HepG2 (cell line): ENCODE data around the gene SLCO4A1. TPM values are rescaled to one million over a fixed set of nuclear protein-coding genes. Genes with fewer than 3 reads are reported as not detected.

Experiments used
- AGO2 ChIP-seq: fragments of 200-400 bp; formaldehyde crosslinking; optimal IDR thresholded peaks from 2 replicates; pipeline ENCODE3; 2017; ENCODE audit warnings: mild to moderate bottlenecking, low read depth, low read length, moderate library complexity
- ARHGAP35 ChIP-seq: sonication (generic); formaldehyde crosslinking; IDR thresholded peaks from 2 replicates; pipeline ENCODE4 v1.9.0; 2022; ENCODE audit warnings: mild to moderate bottlenecking, inconsistent platforms, moderate library complexity, missing genetic modification reagents, borderline replicate concordance
- FOXO1 ChIP-seq: sonication (generic); formaldehyde crosslinking; IDR thresholded peaks from 2 replicates; pipeline ENCODE4 v1.4.0; 2020; ENCODE audit warnings: missing genetic modification reagents
- HNF4A ChIP-seq: sonication (generic); formaldehyde crosslinking; IDR thresholded peaks from 2 replicates; pipeline ENCODE4 v1.4.0; 2020; ENCODE audit warnings: missing genetic modification reagents
- IKZF5 ChIP-seq: IDR thresholded peaks from 2 replicates; pipeline ENCODE4 v1.6.1; 2018; ENCODE audit warnings: missing genetic modification reagents, mild to moderate bottlenecking, missing compliant biosample characterization
- IRF1 ChIP-seq: sonication (generic); formaldehyde crosslinking; IDR thresholded peaks from 2 replicates; pipeline ENCODE4 v1.4.0; 2020; ENCODE audit warnings: low read depth, mild to moderate bottlenecking, missing genetic modification reagents
- IRX3 ChIP-seq: sonication (generic); formaldehyde crosslinking; IDR thresholded peaks from 2 replicates; pipeline ENCODE4 v1.8.1; 2023; ENCODE audit warnings: mild to moderate bottlenecking, low read depth, missing genetic modification reagents, borderline replicate concordance
- KDM4B ChIP-seq: sonication (generic); formaldehyde crosslinking; IDR thresholded peaks from 2 replicates; pipeline ENCODE4 v1.4.0; 2020; ENCODE audit warnings: missing genetic modification reagents
- KMT2A ChIP-seq: sonication (generic); formaldehyde crosslinking; IDR thresholded peaks from 2 replicates; pipeline ENCODE4 v1.4.0; 2020; ENCODE audit warnings: missing genetic modification reagents
- NAIF1 ChIP-seq: sonication (generic); formaldehyde crosslinking; IDR thresholded peaks from 2 replicates; pipeline ENCODE4 v1.5.0; 2020; ENCODE audit warnings: mild to moderate bottlenecking, missing genetic modification reagents, borderline replicate concordance
- NFE2L2 ChIP-seq: fragments of 150-350 bp; IDR thresholded peaks from 2 replicates; pipeline ENCODE4 v1.6.1; 2014; ENCODE audit warnings: low read length
- PBX2 ChIP-seq: IDR thresholded peaks from 2 replicates; pipeline ENCODE4 v1.6.1; 2016; ENCODE audit warnings: control low read depth
- RFX5 ChIP-seq: IDR thresholded peaks from 2 replicates; pipeline ENCODE4 v1.6.1; 2011; ENCODE audit warnings: low read depth, low read length, improper control_type of control experiment
- RXRB ChIP-seq: IDR thresholded peaks from 2 replicates; pipeline ENCODE4 v1.6.1; 2016; ENCODE audit warnings: borderline replicate concordance, missing genetic modification reagents, missing compliant biosample characterization
- SNAPC4 ChIP-seq: sonication (generic); formaldehyde crosslinking; IDR thresholded peaks from 2 replicates; pipeline ENCODE4 v1.4.0; 2020; ENCODE audit warnings: mild to moderate bottlenecking, missing genetic modification reagents
- TFDP1 ChIP-seq: IDR thresholded peaks from 2 replicates; pipeline ENCODE4 v1.6.1; 2016; ENCODE audit warnings: missing compliant biosample characterization, missing genetic modification reagents, borderline replicate concordance
- ZBTB8A ChIP-seq: sonication (generic); formaldehyde crosslinking; IDR thresholded peaks from 2 replicates; pipeline ENCODE4 v1.4.0; 2020; ENCODE audit warnings: mild to moderate bottlenecking, low read depth, missing genetic modification reagents, borderline replicate concordance
- ZNF256 ChIP-seq: sonication (generic); formaldehyde crosslinking; conservative IDR thresholded peaks from 2 replicates; pipeline ENCODE4 v1.4.0; 2020; ENCODE audit warnings: missing genetic modification reagents
- ZNF776 ChIP-seq: sonication (generic); formaldehyde crosslinking; IDR thresholded peaks from 2 replicates; pipeline ENCODE4 v1.4.0; 2020; ENCODE audit warnings: mild to moderate bottlenecking, missing genetic modification reagents
- polyA plus RNA-seq, 8 experiments: library from polyadenylated mRNA; depleted of rRNA in 3 of 8; stranded (reverse) in 7 of 8; unstranded in 1 of 8; fragments of >200 nt; fragmentation: Illumina TruSeq in 4 of 8; extraction: Trizol in 4 of 8; gene quantifications; 2 replicates each; pipeline versions ENCODE4 v1.2.1 to v1.2.3, GENCODE V29; 2011 to 2016; ENCODE audit warnings: low read depth in 4 of 8, missing spikeins in 1 of 8, mixed read lengths in 1 of 8; ENCODE audit not compliant: insufficient read depth in 1 of 8
- total RNA-seq, 5 experiments: library from RNA; depleted of rRNA; stranded (reverse); fragments of >200 nt; fragmentation: Illumina TruSeq; extraction: Trizol; gene quantifications; 2 replicates each; pipeline ENCODE4 v1.2.3, GENCODE V29; 2016; ENCODE audit warnings: low read depth in 1 of 5

SLCO4A1 gene
- total and polyA plus RNA-seq, 2 of the 13 experiments (the other 11 are each of a cell fraction or from before 2014, with no cell fraction given), result 55.5 to 112 TPM

- TF ChIP-seq HNF4A (CRISPR knock-in tag), result peak; percentile 71; the same call in 1 of the 2 replicates
- no peak for TF ChIP-seq PBX2 (CRISPR knock-in tag)
- TF ChIP-seq TFDP1 (CRISPR knock-in tag), result peak; percentile 88; the same call in 1 of the 2 replicates
- no peak for TF ChIP-seq NFE2L2
- no peak for TF ChIP-seq RFX5
- TF ChIP-seq IKZF5 (CRISPR knock-in tag), result peak; percentile 75
- peak; percentile 49; the same call in 1 of the 2 replicates for TF ChIP-seq KMT2A (CRISPR knock-in tag)
- peak; percentile 72; the same call in 1 of the 2 replicates for TF ChIP-seq FOXO1 (CRISPR knock-in tag)
- 0 out of 2 replicates have a peak, but pooled peaks have one; percentile 49 for TF ChIP-seq SNAPC4 (CRISPR knock-in tag)
- peak; percentile 90; the same call in 1 of the 2 replicates for TF ChIP-seq IRX3
- TF ChIP-seq AGO2, result peak; percentile 54
- TF ChIP-seq KDM4B (CRISPR knock-in tag), result peak; percentile 83; the same call in 1 of the 2 replicates
- 0 out of 2 replicates have a peak, but pooled peaks have one; percentile 85 for TF ChIP-seq IRF1 (CRISPR knock-in tag)
- no peak; the same call in 1 of the 2 replicates for TF ChIP-seq ARHGAP35
- TF ChIP-seq ZBTB8A (CRISPR knock-in tag), result 0 out of 2 replicates have a peak, but pooled peaks have one; percentile 72
- 0 out of 2 replicates have a peak, but pooled peaks have one; percentile 24 for TF ChIP-seq ZNF776
- no peak; the same call in 1 of the 2 replicates for TF ChIP-seq NAIF1 (CRISPR knock-in tag)
- peak; percentile 96 for TF ChIP-seq RXRB (CRISPR knock-in tag)
- TF ChIP-seq ZNF256 (CRISPR knock-in tag), result no peak
Observed at GRCh38 chr20:62666736-62667529, 24.6 kb downstream of the SLCO4A1 start (continued).
